ENCODE data around the gene SPOCK1. TPM values are rescaled to one million over a fixed set of nuclear protein-coding genes. Genes with fewer than 3 reads are reported as not detected.

Gene SPOCK1
- total RNA-seq, 1 donor from 2014 or later: not detected

- Mint-ChIP-seq H3K9me3 (no peaks in the 10 kb centered on the region), H3K4me3 (no peak overlapping the region), H3K27me3 (no peaks in the 10 kb centered on the region), H3K36me3 (ENCODE audit: low read depth) (no peaks in the 10 kb centered on the region), H3K4me1 (no peaks in the 10 kb centered on the region), H3K27ac (no peak overlapping the region)
- DNase-seq: no peak
- intact Hi-C loops (cut with micrococcal nuclease): no loop called here
These were observed 53.0 kb downstream of the SPOCK1 start for GRCh38 chr5:137446151-137446550.

GRCh38 chr5:137442660-137443059 lies 56.5 kb downstream of the SPOCK1 start:
- Mint-ChIP-seq H3K4me1 (no peaks in the 10 kb centered on the region), H3K27me3 (no peaks in the 10 kb centered on the region), H3K4me3 (no peak overlapping the region), H3K36me3 (ENCODE audit: low read depth) (no peaks in the 10 kb centered on the region), H3K9me3 (no peaks in the 10 kb centered on the region), H3K27ac (no peak overlapping the region)
- intact Hi-C loops (cut with micrococcal nuclease): no loop called here
- no peak for DNase-seq

DNA sequence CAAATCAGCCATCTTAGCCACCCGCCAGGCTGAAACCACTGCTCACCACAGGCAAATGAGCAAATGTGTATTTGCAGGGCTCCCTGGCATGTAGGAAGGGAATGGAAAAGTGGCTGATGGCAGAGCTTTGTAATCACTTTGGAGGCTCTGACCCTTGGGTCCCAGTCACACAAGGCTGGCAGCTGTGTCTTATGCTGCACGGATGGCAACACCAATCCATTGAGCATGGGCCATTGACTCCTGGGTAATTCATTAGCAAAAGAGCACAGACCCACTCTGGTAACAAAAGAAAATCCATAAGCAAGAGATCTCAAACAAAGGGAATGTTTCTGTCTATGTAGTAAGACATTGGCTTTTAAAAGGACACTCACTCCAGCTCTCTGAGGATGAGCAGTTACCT lies 57.6 kb downstream of the SPOCK1 start:
- H3K27me3 Mint-ChIP-seq: no peaks in the 10 kb centered on the region
- no peak overlapping the region for H3K4me3 Mint-ChIP-seq

DNA sequence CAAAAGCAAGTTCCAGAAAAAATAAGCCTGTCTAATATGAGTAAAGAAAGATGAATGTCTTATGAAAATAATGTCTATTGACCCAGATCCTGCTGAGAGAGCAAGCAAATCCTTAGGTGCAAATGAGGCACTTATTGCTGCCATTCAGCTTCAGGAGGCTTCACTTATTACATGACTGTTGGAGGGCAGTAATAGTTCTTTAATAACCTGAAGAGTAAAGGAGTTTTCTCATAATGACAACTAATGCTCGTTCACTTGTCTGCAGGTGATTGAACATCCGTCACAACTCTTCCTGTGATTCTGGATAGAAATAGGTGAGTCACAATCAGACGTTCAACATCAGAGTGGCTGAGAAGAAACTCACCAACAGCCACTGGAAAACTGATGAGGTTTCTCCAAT lies 58.3 kb downstream of the SPOCK1 start:
- no peaks in the 10 kb centered on the region for H3K36me3 Mint-ChIP-seq (ENCODE audit: low read depth)
- intact Hi-C loops (cut with micrococcal nuclease): no loop called here
- no peak overlapping the region for H3K4me3 Mint-ChIP-seq
- no peaks in the 10 kb centered on the region for H3K4me1 Mint-ChIP-seq
- no peaks in the 10 kb centered on the region for H3K27me3 Mint-ChIP-seq
- H3K27ac Mint-ChIP-seq: no peak overlapping the region
- no peak for DNase-seq
- no peaks in the 10 kb centered on the region for H3K9me3 Mint-ChIP-seq

More for the DNA sequence above, 57.6 kb downstream of the SPOCK1 start:
- Mint-ChIP-seq H3K9me3 (no peaks in the 10 kb centered on the region), H3K4me1 (no peaks in the 10 kb centered on the region), H3K36me3 (ENCODE audit: low read depth) (no peaks in the 10 kb centered on the region), H3K27ac (no peak overlapping the region)
- intact Hi-C loops (cut with micrococcal nuclease): no loop called here
- DNase-seq: no peak

GRCh38 chr5:137439645-137440044 lies 59.5 kb downstream of the SPOCK1 start:
- no peaks in the 10 kb centered on the region for H3K36me3 Mint-ChIP-seq (ENCODE audit: low read depth)
- H3K4me3 Mint-ChIP-seq: no peak overlapping the region
- H3K9me3 Mint-ChIP-seq: no peaks in the 10 kb centered on the region
- intact Hi-C loops (cut with micrococcal nuclease): no loop called here
- H3K27me3 Mint-ChIP-seq: no peaks in the 10 kb centered on the region
- no peak for DNase-seq
- no peaks in the 10 kb centered on the region for H3K4me1 Mint-ChIP-seq
- no peak overlapping the region for H3K27ac Mint-ChIP-seq

- Mint-ChIP-seq H3K4me3 (no peak overlapping the region), H3K36me3 (ENCODE audit: low read depth) (no peaks in the 10 kb centered on the region), H3K27me3 (no peaks in the 10 kb centered on the region), H3K4me1 (no peaks in the 10 kb centered on the region), H3K27ac (no peak overlapping the region), H3K9me3 (no peaks in the 10 kb centered on the region)
- no peak for DNase-seq
- intact Hi-C loops (cut with micrococcal nuclease): no loop called here
These were observed 60.2 kb downstream of the SPOCK1 start for GRCh38 chr5:137438932-137439331.

DNA sequence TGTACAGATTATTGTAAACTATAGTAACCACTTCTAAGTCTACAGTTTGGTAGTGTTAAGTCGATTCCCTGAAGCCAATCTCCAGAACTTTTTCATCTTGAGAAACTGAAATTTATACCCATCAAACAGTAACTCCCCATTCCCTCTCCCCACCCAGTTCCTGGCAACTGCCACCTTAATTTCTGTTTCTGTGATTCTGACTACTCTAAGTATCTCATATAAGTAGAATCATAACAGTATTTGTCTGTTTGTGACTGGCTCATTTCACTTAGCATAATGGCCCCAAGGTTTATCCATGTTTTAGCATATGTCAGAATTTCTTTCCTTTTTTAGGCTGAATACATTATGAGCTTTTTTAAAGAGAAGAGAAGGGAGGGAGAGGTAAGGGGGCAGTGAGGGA lies 61.4 kb downstream of the SPOCK1 start:
- H3K27me3 Mint-ChIP-seq: no peaks in the 10 kb centered on the region
- H3K4me1 Mint-ChIP-seq: no peaks in the 10 kb centered on the region
- no peak for DNase-seq
- no peaks in the 10 kb centered on the region for H3K36me3 Mint-ChIP-seq (ENCODE audit: low read depth)
- intact Hi-C loops (cut with micrococcal nuclease): no loop called here
- H3K9me3 Mint-ChIP-seq: no peaks in the 10 kb centered on the region
- H3K4me3 Mint-ChIP-seq: no peak overlapping the region
- no peak overlapping the region for H3K27ac Mint-ChIP-seq

- no peaks in the 10 kb centered on the region for H3K27me3 Mint-ChIP-seq
- no peak for DNase-seq
- no peaks in the 10 kb centered on the region for H3K9me3 Mint-ChIP-seq
- intact Hi-C loops (cut with micrococcal nuclease): no loop called here
- no peak overlapping the region for H3K4me3 Mint-ChIP-seq
- no peaks in the 10 kb centered on the region for H3K36me3 Mint-ChIP-seq (ENCODE audit: low read depth)
- H3K4me1 Mint-ChIP-seq: no peaks in the 10 kb centered on the region
- no peak overlapping the region for H3K27ac Mint-ChIP-seq
These were observed 65.6 kb downstream of the SPOCK1 start for GRCh38 chr5:137433539-137433938.

DNA sequence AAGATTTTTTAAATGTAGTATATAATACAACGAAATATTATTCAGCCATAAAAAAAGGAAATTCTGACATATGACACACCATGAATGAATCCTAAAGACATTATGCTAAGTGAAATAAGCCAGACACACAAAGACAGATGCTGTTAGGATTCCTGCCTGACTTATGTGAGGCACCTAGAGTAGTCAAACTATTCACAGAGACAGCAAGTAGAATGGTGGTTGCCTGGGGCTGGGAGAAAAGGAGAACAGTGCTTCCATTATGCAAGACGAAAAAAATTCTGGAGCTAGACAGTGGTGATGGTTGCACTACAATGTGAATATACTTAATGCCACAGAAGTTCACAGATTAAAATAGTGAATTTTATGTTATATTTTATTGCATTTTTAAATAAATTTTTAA lies 66.8 kb downstream of the SPOCK1 start:
- Mint-ChIP-seq H3K27ac (no peak overlapping the region), H3K9me3 (no peaks in the 10 kb centered on the region), H3K4me3 (no peak overlapping the region), H3K27me3 (no peaks in the 10 kb centered on the region), H3K36me3 (ENCODE audit: low read depth) (no peaks in the 10 kb centered on the region), H3K4me1 (no peaks in the 10 kb centered on the region)
- DNase-seq: no peak
- intact Hi-C loops (cut with micrococcal nuclease): no loop called here

GRCh38 chr5:137431051-137431450 lies 68.1 kb downstream of the SPOCK1 start:
- Mint-ChIP-seq H3K9me3 (no peaks in the 10 kb centered on the region), H3K36me3 (ENCODE audit: low read depth) (no peaks in the 10 kb centered on the region), H3K27me3 (no peaks in the 10 kb centered on the region), H3K4me3 (no peak overlapping the region), H3K27ac (no peak overlapping the region), H3K4me1 (no peaks in the 10 kb centered on the region)
- no peak for DNase-seq
- intact Hi-C loops (cut with micrococcal nuclease): no loop called here

- Mint-ChIP-seq H3K27me3 (no peaks in the 10 kb centered on the region), H3K9me3 (no peaks in the 10 kb centered on the region), H3K27ac (no peak overlapping the region), H3K36me3 (ENCODE audit: low read depth) (no peaks in the 10 kb centered on the region), H3K4me3 (no peak overlapping the region), H3K4me1 (no peaks in the 10 kb centered on the region)
- intact Hi-C loops (cut with micrococcal nuclease): no loop called here
- no peak for DNase-seq
These were observed 83.9 kb downstream of the SPOCK1 start for GRCh38 chr5:137415231-137415681.

DNA sequence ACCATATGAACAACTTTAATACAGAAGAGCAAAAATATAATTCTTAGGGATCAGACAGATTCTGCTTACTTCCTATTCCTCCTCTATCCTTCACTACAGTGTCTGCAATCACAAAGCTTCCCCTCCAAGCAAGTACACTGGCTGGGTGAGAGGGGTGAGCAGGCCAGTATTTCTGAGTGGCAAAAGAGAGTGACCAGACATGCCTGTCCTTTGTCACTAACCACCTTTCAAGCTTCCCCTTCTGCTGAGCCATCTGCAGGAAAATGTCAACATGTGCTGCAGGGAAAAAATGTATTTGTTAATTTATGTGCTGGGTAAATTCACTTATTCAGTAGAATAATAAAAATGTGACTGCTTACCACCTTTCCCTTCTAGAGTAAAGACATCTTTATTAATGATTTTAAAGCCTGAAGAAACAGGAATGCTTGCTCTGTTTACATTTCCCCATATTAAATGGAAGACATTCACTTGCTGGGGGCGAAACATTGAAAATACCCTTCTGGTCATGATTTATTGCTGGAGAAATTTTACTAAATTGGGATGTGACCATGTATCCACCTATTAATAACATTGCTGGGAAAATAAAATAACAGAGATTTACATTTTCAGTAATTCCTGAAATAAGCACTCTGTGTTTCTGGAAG lies 84.9 kb downstream of the SPOCK1 start:
- intact Hi-C loops (cut with micrococcal nuclease): no loop called here
- no peaks in the 10 kb centered on the region for H3K9me3 Mint-ChIP-seq
- H3K27ac Mint-ChIP-seq: no peak overlapping the region
- no peaks in the 10 kb centered on the region for H3K4me1 Mint-ChIP-seq
- no peaks in the 10 kb centered on the region for H3K27me3 Mint-ChIP-seq
- H3K36me3 Mint-ChIP-seq (ENCODE audit: low read depth): no peaks in the 10 kb centered on the region
- no peak overlapping the region for H3K4me3 Mint-ChIP-seq
- DNase-seq: no peak

GRCh38 chr5:137412136-137412535 lies 87.0 kb downstream of the SPOCK1 start:
- intact Hi-C loops (cut with micrococcal nuclease): no loop called here

GRCh38 chr5:137410234-137411010 lies 88.7 kb downstream of the SPOCK1 start:
- Mint-ChIP-seq H3K27ac (no peak overlapping the region), H3K4me1 (no peaks in the 10 kb centered on the region), H3K4me3 (no peak overlapping the region), H3K9me3 (no peaks in the 10 kb centered on the region), H3K27me3 (peaks cover 2% of the 10 kb centered on the region), H3K36me3 (ENCODE audit: low read depth) (no peaks in the 10 kb centered on the region)
- intact Hi-C loops (cut with micrococcal nuclease): no loop called here
- DNase-seq: no peak

More at GRCh38 chr5:137412136-137412535, 87.0 kb downstream of the SPOCK1 start:
- no peak overlapping the region for H3K4me3 Mint-ChIP-seq
- no peak overlapping the region for H3K27ac Mint-ChIP-seq
- DNase-seq: no peak
- no peaks in the 10 kb centered on the region for H3K9me3 Mint-ChIP-seq
- H3K27me3 Mint-ChIP-seq: peaks cover 2% of the 10 kb centered on the region
- H3K4me1 Mint-ChIP-seq: no peaks in the 10 kb centered on the region
- H3K36me3 Mint-ChIP-seq (ENCODE audit: low read depth): no peaks in the 10 kb centered on the region

All from activated CD4-positive, alpha-beta T cell treated with anti-CD3 and anti-CD28 coated beads, Interleukin-2, amount 10 ng/mL, durations not matched to agents 24 days and 14 days (primary cell).